Kidney (tissue), 14 donors: ENCODE measurements around the gene SPRYD3. TPM values are rescaled to one million over a fixed set of nuclear protein-coding genes. Genes with fewer than 3 reads are reported as not detected.

Experiments
- DNase-seq, 5 donors: peaks; one replicate each; pipeline ENCODE4 v3.0.0-alpha.2; 2013 to 2020
- FAIRE-seq: peaks from 2 replicates; lab custom pipeline; 2012; peaks lifted over from hg19 to GRCh38; lab: Jason Lieb, UNC
- H3K27ac ChIP-seq, 2 donors: one replicate each; pipeline ENCODE4 v1.7.0; 2013; ENCODE audit warnings: low read depth in 2 of 2, low read length in 2 of 2, inconsistent platforms in 1 of 2
- H3K27me3 ChIP-seq: one replicate; pipeline ENCODE4 v1.7.1; 2013; ENCODE audit warnings: low read length, inconsistent platforms; ENCODE audit not compliant: control insufficient read depth, insufficient read depth
- H3K36me3 ChIP-seq, 3 donors: one replicate each; pipeline versions ENCODE4 v1.7.0 to v1.7.1; 2013; ENCODE audit warnings: low read length in 3 of 3, control low read depth in 1 of 3, inconsistent platforms in 1 of 3; ENCODE audit not compliant: insufficient read depth in 3 of 3, control insufficient read depth in 2 of 3
- H3K4me1 ChIP-seq, 3 donors: one replicate each; pipeline versions ENCODE4 v1.7.0 to v1.7.1; 2013; ENCODE audit warnings: low read length in 3 of 3, inconsistent platforms in 1 of 3, low read depth in 1 of 3; ENCODE audit not compliant: control insufficient read depth in 2 of 3, insufficient read depth in 2 of 3
- H3K4me3 ChIP-seq, 3 donors: one replicate each; pipeline versions ENCODE4 v1.7.0 to v1.8.1; 2013; ENCODE audit warnings: low read length in 3 of 3, control low read depth in 1 of 3, inconsistent platforms in 1 of 3
- H3K9ac ChIP-seq, 3 donors: one replicate each; pipeline versions ENCODE4 v1.7.0 to v1.7.1; 2013; ENCODE audit warnings: low read length in 3 of 3, control low read depth in 1 of 3, inconsistent platforms in 1 of 3
- H3K9me3 ChIP-seq, 3 donors: one replicate each; pipeline versions ENCODE4 v1.7.0 to v1.7.1; 2013; ENCODE audit warnings: low read length in 3 of 3, control low read depth in 1 of 3, inconsistent platforms in 1 of 3; ENCODE audit not compliant: control insufficient read depth in 2 of 3, insufficient read depth in 1 of 3
- CTCF ChIP-seq: IDR thresholded peaks from 3 replicates; pipeline ENCODE4 v1.5.1; 2012; ENCODE audit warnings: mild to moderate bottlenecking, moderate library complexity, borderline replicate concordance; ENCODE audit not compliant: insufficient read depth; ENCODE audit errors: extremely low read depth
- intact Hi-C: fragments of 100-400 bp; cut with DNase I; formaldehyde crosslinking; loops from one replicate; pipeline ENCODE4 v1.11.1; 2022
- polyA plus RNA-seq: library from polyadenylated mRNA; stranded (reverse); fragments of 350-450 nt; fragmentation: Illumina TruSeq; extraction: RNeasy Lipid Tissue Mini Kit (QIAGEN cat#74804); gene quantifications from one replicate; pipeline ENCODE4 v1.2.3, GENCODE V29; 2014; ENCODE audit warnings: low read depth, low replicate concordance; ENCODE audit not compliant: insufficient read depth
- total RNA-seq: library from RNA; stranded (reverse); fragmentation: NEBNext Ultra II Directional; extraction: Animal tissue kit (Norgen Biotek cat#: 25700); gene quantifications from one replicate; pipeline ENCODE4 v1.2.1, GENCODE V29; 2021
- donor health status: control.
- donor health status: control.
- donor health status: control.
- donor health status: control.
- donor health status: control.
- donor health status: DM: yes; HTN: yes; CAD: no.
- donor health status: Normal renal cell carcinoma (clear cell type).

SPRYD3 gene
- total and polyA plus RNA-seq, 2 donors from 2014 or later, result 40.0 to 72.3 TPM

DNA sequence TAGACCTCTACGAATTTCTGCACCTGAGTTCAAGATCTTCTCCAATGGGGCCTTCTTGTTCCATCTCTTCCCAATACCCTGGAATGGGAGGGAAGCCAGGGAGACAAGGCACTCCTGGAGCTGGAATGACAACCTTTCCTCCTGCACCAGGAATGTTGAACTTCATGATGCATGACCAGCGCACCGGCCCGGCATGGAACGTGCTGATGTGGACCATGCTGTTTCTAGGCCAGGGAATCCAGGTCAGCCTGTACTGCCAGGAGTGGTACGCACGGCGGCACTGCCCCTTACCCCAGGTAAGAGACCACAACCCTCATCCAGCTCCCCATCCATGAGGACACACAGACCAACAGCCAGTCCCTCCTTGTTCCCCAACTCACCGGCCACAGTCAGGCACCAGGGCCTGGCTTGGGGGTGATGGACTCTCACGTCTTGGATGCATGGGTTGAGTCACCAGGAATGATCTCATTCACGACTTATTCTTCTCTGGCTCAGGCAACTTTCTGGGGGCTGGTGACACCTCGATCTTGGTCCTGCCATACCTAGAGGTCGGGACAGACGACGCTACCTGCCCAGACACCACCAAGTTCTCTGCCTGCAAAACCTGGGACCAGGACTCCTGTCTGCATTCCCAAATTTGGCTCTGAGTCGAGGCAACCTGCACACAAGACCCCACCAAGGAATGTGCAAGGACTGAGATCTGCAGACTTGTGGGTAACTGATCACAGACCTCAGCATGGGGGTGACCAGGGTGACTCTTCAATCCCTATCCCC lies 44.6 kb upstream of the SPRYD3 start:
- Histone ChIP-seq H3K9ac (no peak overlapping the region), H3K9me3 (no peaks in the 10 kb centered on the region), H3K27me3 (no peaks in the 10 kb centered on the region), H3K27ac (no peak overlapping the region), H3K4me1 (no peaks in the 10 kb centered on the region), H3K36me3 (no peaks in the 10 kb centered on the region), H3K4me3 (no peak overlapping the region)
- intact Hi-C loops, result no loop called here
- no peak for TF ChIP-seq CTCF
- FAIRE-seq (no peak), DNase-seq (no peak)

GRCh38 chr12:53122961-53123468 lies 43.8 kb upstream of the SPRYD3 start:
- H3K4me1 ChIP-seq, result no peaks in the 10 kb centered on the region
- DNase-seq (no peak), FAIRE-seq (no peak)
- H3K36me3 ChIP-seq, result no peaks in the 10 kb centered on the region
- no peak overlapping the region for H3K9ac ChIP-seq
- no peak overlapping the region for H3K27ac ChIP-seq
- H3K27me3 ChIP-seq, result no peaks in the 10 kb centered on the region
- no peak overlapping the region for H3K4me3 ChIP-seq
- H3K9me3 ChIP-seq, result no peaks in the 10 kb centered on the region
- no peak for TF ChIP-seq CTCF
- intact Hi-C loops, result no loop called here

GRCh38 chr12:53120685-53121525 lies 41.7 kb upstream of the SPRYD3 start:
- Histone ChIP-seq H3K27ac (no peak overlapping the region), H3K4me3 (no peak overlapping the region), H3K9me3 (no peaks in the 10 kb centered on the region), H3K4me1 (no peaks in the 10 kb centered on the region), H3K27me3 (no peaks in the 10 kb centered on the region), H3K9ac (no peak overlapping the region), H3K36me3 (no peaks in the 10 kb centered on the region)
- FAIRE-seq (no peak), DNase-seq (no peak)
- TF ChIP-seq CTCF, result no peak
- intact Hi-C loops, result no loop called here
